ENCODE data around the gene RIC1.

GRCh38 chr9:5624655-5625054, 4.3 kb upstream of the RIC1 start:
- TF ChIP-seq POLR2AphosphoS5 (IDR thresholded peaks at IDR 0.05; ENCODE audit: low read depth, low read length) (no peak), TAF1 (IDR thresholded peaks at IDR 0.05; ENCODE audit: borderline replicate concordance, insufficient read depth, low read length) (no peak), REST (IDR thresholded peaks at IDR 0.05; ENCODE audit: insufficient read depth in 1 of 2, low read depth in 2 of 2, low read length in 2 of 2) (no peak), SIN3A (IDR thresholded peaks at IDR 0.05; ENCODE audit: borderline replicate concordance, insufficient read depth, low read length) (no peak)

All from PFSK-1 (cell line).